ENCODE results near the gene ARR3.
"Not testable (repeated sequence)": the region's sequence is repeated elsewhere in the genome, so short reads cannot be mapped to it uniquely, and the experiment has no call there.

ARR3 gene

GRCh38 chrX:70268034-70268433 is at the start of gene ARR3:
TSS of gene ARR3 (plus strand) at chrX:70268334. CDS start at chrX:70269386, 1,052 bp downstream.
- no peak for DNase-seq (ENCODE audit: low read depth)

- DNase-seq (ENCODE audit: low read depth) = no peak
Measured at GRCh38 chrX:70219938-70220764, 48.0 kb upstream of the ARR3 start.

GRCh38 chrX:70226048-70226447 is 42.1 kb upstream of the ARR3 start:
- DNase-seq (ENCODE audit: low read depth) = no peak

GRCh38 chrX:70226687-70227086 is 41.4 kb upstream of the ARR3 start:
- no peak for DNase-seq (ENCODE audit: low read depth)

GRCh38 chrX:70231666-70232065 is 36.5 kb upstream of the ARR3 start:
- DNase-seq (ENCODE audit: low read depth) = no peak

GRCh38 chrX:70234355-70234754 is 33.8 kb upstream of the ARR3 start, which contains the start of gene AWAT1:
TSS of gene AWAT1 (plus strand) at chrX:70234655. CDS start at chrX:70234696, 41 bp downstream.
- peak; percentile 18 for DNase-seq (ENCODE audit: low read depth)

- DNase-seq (ENCODE audit: low read depth) = no peak
Measured at GRCh38 chrX:70240751-70241150, 27.4 kb upstream of the ARR3 start.

GRCh38 chrX:70241501-70241900 is 26.6 kb upstream of the ARR3 start:
- DNase-seq (ENCODE audit: low read depth) = no peak

- DNase-seq (ENCODE audit: low read depth) = peak; percentile 51
Measured at GRCh38 chrX:70243601-70244000, 24.5 kb upstream of the ARR3 start.

- no peak for DNase-seq (ENCODE audit: low read depth)
Measured at GRCh38 chrX:70244881-70245280, 23.3 kb upstream of the ARR3 start.

GRCh38 chrX:70247252-70247651 is 20.9 kb upstream of the ARR3 start:
- no peak for DNase-seq (ENCODE audit: low read depth)

- DNase-seq (ENCODE audit: low read depth) = no peak
Measured at GRCh38 chrX:70252491-70252890, 15.6 kb upstream of the ARR3 start.

- DNase-seq (ENCODE audit: low read depth) = peak; percentile 62
Measured at GRCh38 chrX:70253377-70254062, 14.6 kb upstream of the ARR3 start.

- DNase-seq (ENCODE audit: low read depth) = peak; percentile 54
Measured at GRCh38 chrX:70254063-70254400, 14.1 kb upstream of the ARR3 start.

GRCh38 chrX:70254909-70255308 is 13.2 kb upstream of the ARR3 start:
- peak; percentile 2 for DNase-seq (ENCODE audit: low read depth)

GRCh38 chrX:70255452-70255851 is 12.7 kb upstream of the ARR3 start:
- DNase-seq (ENCODE audit: low read depth) = no peak

- no peak for DNase-seq (ENCODE audit: low read depth)
Measured at GRCh38 chrX:70257423-70258288, 10.5 kb upstream of the ARR3 start.

GRCh38 chrX:70260104-70260503 is 8.0 kb upstream of the ARR3 start, which contains the start of gene P2RY4:
TSS of gene P2RY4 (minus strand) at chrX:70260204. CDS start at chrX:70259624, 580 bp downstream.
- DNase-seq (ENCODE audit: low read depth) = no peak

- peak; percentile 47 for DNase-seq (ENCODE audit: low read depth)
Measured at GRCh38 chrX:70262952-70263567, 5.1 kb upstream of the ARR3 start.

- no peak for DNase-seq (ENCODE audit: low read depth)
Measured at GRCh38 chrX:70264784-70265183, 3.4 kb upstream of the ARR3 start.

GRCh38 chrX:70274029-70274428 is 5.9 kb downstream of the ARR3 start:
- DNase-seq (ENCODE audit: low read depth) = not testable (repeated sequence)

- no peak for DNase-seq (ENCODE audit: low read depth)
Measured at GRCh38 chrX:70279081-70279480, 10.9 kb downstream of the ARR3 start.

All from ELR (cell line).